HL-60 (cell line): ENCODE results near the gene SBK2.

ENCODE experiments used
- CTCF ChIP-seq: IDR thresholded peaks from one replicate; pipeline ENCODE4 v1.5.1; 2011; ENCODE audit warnings: low read length, control low read depth, inconsistent platforms; ENCODE audit not compliant: insufficient read depth
- GABPA ChIP-seq: IDR thresholded peaks from 2 replicates; pipeline ENCODE4 v1.6.1; 2012; ENCODE audit warnings: low read depth
- POLR2AphosphoS5 ChIP-seq: IDR thresholded peaks from 2 replicates; pipeline ENCODE4 v1.6.1; 2012; ENCODE audit warnings: low read depth
- REST ChIP-seq: IDR thresholded peaks from 2 replicates; pipeline ENCODE4 v1.6.1; 2012; ENCODE audit warnings: low read depth; ENCODE audit not compliant: insufficient replicate concordance

- TF ChIP-seq CTCF (no peak), GABPA (no peak), POLR2AphosphoS5 (no peak), REST (no peak)
Measured at GRCh38 chr19:55567708-55568328, 30.9 kb upstream of the SBK2 start.
